Mucosa of descending colon (tissue), 3 donors: ENCODE measurements around the gene GRIK3. TPM values are rescaled to one million over a fixed set of nuclear protein-coding genes. Genes with fewer than 3 reads are reported as not detected.

Experiments
- ATAC-seq: fragments of 200-7000 bp; cut with Tn5 transposase; one replicate; pipeline ENCODE4 v1.9.1; 2020; ENCODE audit warnings: mild to moderate bottlenecking, moderate library complexity
- DNase-seq, 3 donors: peaks; one replicate each; pipeline ENCODE4 v3.0.0-alpha.2; 2020
- H3K36me3 ChIP-seq: fragments of 200-600 bp; one replicate; pipeline ENCODE4 v1.8.0; 2021; ENCODE audit warnings: low read depth, mild to moderate bottlenecking
- H3K4me1 ChIP-seq: fragments of 200-600 bp; one replicate; pipeline ENCODE4 v1.8.0; 2021; ENCODE audit warnings: low read depth, mild to moderate bottlenecking
- H3K4me3 ChIP-seq: fragments of 200-600 bp; one replicate; pipeline ENCODE4 v1.8.0; 2021; ENCODE audit warnings: mild to moderate bottlenecking
- H3K9me3 ChIP-seq: fragments of 200-600 bp; one replicate; pipeline ENCODE4 v1.8.0; 2021; ENCODE audit warnings: mild to moderate bottlenecking
- intact Hi-C, 2 donors: fragments of 100-400 bp; cut with DNase I in 1 of 2; cut with micrococcal nuclease in 1 of 2; formaldehyde crosslinking; loops; one replicate each; pipeline versions ENCODE4 v1.11.0 to v1.11.1; 2022; cut with DNase I, micrococcal nuclease
- total RNA-seq, 3 donors: library from RNA; stranded (reverse); fragmentation: NEBNext Ultra II Directional in 2 of 3; extraction: Animal tissue kit (Norgen Biotek cat#: 25700) in 2 of 3; gene quantifications; one replicate each; pipeline versions ENCODE4 v1.2.1 to v1.2.4, GENCODE V29; 2021 to 2023
- TF ChIP-seq, protein P1 (sequence below): fragments of 200-600 bp; IDR thresholded peaks from one replicate; pipeline ENCODE4 v1.8.0; 2022; ENCODE audit warnings: antibody characterized with exemption, mild to moderate bottlenecking
- donor health status: DM: no; HTN: no; CAD: no; lungs with moderate emphysema.
- donor health status: DM: no; HTN: no; CAD: no.
- donor health status: DM: no; HTN: yes; CAD: no.

Gene GRIK3
- total RNA-seq, 3 donors from 2014 or later, result 0.41 to 13.6 (median 1.5) TPM

GRCh38 chr1:36786425-36786824 lies 247.9 kb downstream of the GRIK3 start:
- TF ChIP-seq, protein P1, sequence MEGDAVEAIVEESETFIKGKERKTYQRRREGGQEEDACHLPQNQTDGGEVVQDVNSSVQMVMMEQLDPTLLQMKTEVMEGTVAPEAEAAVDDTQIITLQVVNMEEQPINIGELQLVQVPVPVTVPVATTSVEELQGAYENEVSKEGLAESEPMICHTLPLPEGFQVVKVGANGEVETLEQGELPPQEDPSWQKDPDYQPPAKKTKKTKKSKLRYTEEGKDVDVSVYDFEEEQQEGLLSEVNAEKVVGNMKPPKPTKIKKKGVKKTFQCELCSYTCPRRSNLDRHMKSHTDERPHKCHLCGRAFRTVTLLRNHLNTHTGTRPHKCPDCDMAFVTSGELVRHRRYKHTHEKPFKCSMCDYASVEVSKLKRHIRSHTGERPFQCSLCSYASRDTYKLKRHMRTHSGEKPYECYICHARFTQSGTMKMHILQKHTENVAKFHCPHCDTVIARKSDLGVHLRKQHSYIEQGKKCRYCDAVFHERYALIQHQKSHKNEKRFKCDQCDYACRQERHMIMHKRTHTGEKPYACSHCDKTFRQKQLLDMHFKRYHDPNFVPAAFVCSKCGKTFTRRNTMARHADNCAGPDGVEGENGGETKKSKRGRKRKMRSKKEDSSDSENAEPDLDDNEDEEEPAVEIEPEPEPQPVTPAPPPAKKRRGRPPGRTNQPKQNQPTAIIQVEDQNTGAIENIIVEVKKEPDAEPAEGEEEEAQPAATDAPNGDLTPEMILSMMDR, result no peak
- H3K4me3 ChIP-seq, result no peak overlapping the region
- DNase-seq, result no peak
- no peaks in the 10 kb centered on the region for H3K4me1 ChIP-seq
- no peaks in the 10 kb centered on the region for H3K36me3 ChIP-seq
- no peak for ATAC-seq
- intact Hi-C loops, result no loop called here
- no peaks in the 10 kb centered on the region for H3K9me3 ChIP-seq

DNA sequence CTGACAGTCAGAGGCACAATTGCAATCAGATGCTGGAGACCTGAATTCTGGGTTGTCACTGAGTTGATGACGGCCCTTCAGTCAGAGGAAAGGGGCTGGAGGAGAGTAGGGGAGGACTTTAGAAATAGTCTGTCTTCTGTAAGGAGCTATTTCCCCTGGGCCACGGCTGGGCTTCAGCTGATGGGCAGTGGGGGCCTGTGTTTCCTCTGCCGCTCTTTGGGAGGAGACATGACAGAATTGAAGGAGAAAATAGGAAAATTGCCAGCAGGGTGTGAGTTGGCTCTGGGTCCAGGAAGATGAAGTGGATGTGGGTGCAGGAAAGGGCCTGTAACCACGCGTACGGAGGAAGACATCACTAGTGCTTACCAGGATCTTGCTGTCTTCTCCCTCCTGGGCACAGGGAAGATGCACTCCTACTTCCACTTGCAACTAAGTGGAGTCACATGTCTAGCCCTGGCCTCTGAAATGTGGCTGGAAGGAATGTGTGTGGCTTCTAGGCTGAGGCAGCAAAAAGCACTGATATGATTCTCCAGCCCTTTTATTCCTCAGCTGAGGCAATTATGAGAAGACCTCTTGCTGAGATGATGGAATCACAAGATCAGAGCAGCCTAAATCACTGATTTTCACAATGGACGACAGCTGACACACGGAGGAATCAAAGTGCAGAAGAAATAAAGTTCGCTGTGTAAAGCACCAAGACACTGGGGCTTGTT lies 250.0 kb downstream of the GRIK3 start:
- Histone ChIP-seq H3K9me3 (no peaks in the 10 kb centered on the region), H3K36me3 (no peaks in the 10 kb centered on the region), H3K4me3 (no peak overlapping the region), H3K4me1 (no peaks in the 10 kb centered on the region)
- DNase-seq (no peak), ATAC-seq (no peak)
- TF ChIP-seq, protein P1, result no peak
- intact Hi-C loops, result no loop called here

DNA sequence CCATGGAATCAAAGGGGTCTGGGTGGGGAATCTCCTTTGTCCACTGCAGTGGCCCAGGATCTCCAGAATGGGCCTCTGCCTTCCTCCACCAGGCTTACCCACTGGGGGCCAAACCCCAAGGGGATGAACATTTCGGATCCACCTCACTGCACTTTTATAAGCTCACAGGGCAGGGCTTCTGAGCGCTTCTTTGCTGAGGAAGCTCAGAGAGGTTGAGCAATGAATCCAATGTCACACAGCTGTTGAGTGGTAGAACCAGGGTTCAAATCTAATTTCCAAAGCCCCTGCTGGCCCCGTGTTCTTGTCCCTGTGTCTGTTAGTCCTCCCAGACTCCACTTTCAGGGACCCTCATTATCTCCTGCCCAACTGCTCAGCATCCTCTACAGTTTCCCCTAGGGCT lies 250.8 kb downstream of the GRIK3 start:
- Histone ChIP-seq H3K4me3 (no peak overlapping the region), H3K36me3 (no peaks in the 10 kb centered on the region), H3K4me1 (no peaks in the 10 kb centered on the region), H3K9me3 (no peaks in the 10 kb centered on the region)
- ATAC-seq, result no peak
- DNase-seq, result no peak
- intact Hi-C loops, result no loop called here
- TF ChIP-seq, protein P1, result no peak

- Histone ChIP-seq H3K36me3 (no peaks in the 10 kb centered on the region), H3K4me3 (no peak overlapping the region), H3K9me3 (no peaks in the 10 kb centered on the region), H3K4me1 (no peaks in the 10 kb centered on the region)
- TF ChIP-seq, protein P1, result no peak
- peak; percentile 90 for ATAC-seq
- intact Hi-C loops, result no loop called here
- peak in 2 of 3 donors; percentile 20 to 29 for DNase-seq
Observed at GRCh38 chr1:36782785-36783184, 251.5 kb downstream of the GRIK3 start.

- no peaks in the 10 kb centered on the region for H3K4me1 ChIP-seq
- no peaks in the 10 kb centered on the region for H3K9me3 ChIP-seq
- no peak overlapping the region for H3K4me3 ChIP-seq
- DNase-seq (no peak), ATAC-seq (no peak)
- H3K36me3 ChIP-seq, result no peaks in the 10 kb centered on the region
- TF ChIP-seq, protein P1, result no peak
- intact Hi-C loops, result no loop called here
Observed at GRCh38 chr1:36782085-36782484, 252.2 kb downstream of the GRIK3 start.
